HG03565 (cell line): Measurements from ENCODE around the gene MB.

Experiments used
- ATAC-seq: cut with Tn5 transposase; IDR thresholded peaks from one replicate; pipeline ENCODE4 v1.9.1; 2021; ENCODE audit warnings: mild to moderate bottlenecking, moderate library complexity; ENCODE audit not compliant: unreplicated experiment

Gene MB

GRCh38 chr22:35577799-35578659 is 39.1 kb downstream of the MB start:
- no peak for ATAC-seq

GRCh38 chr22:35576671-35577070 is 40.5 kb downstream of the MB start:
- ATAC-seq: no peak

- no peak for ATAC-seq
Observed at GRCh38 chr22:35575116-35575748, 41.9 kb downstream of the MB start.

GRCh38 chr22:35572556-35572955 is 44.6 kb downstream of the MB start:
- no peak for ATAC-seq

GRCh38 chr22:35570686-35571194 is 46.4 kb downstream of the MB start:
- no peak for ATAC-seq

GRCh38 chr22:35569916-35570315 is 47.2 kb downstream of the MB start:
- no peak for ATAC-seq

GRCh38 chr22:35568751-35569739 is 48.1 kb downstream of the MB start:
- ATAC-seq: no peak

- ATAC-seq: no peak
Observed at GRCh38 chr22:35567351-35568141, 49.6 kb downstream of the MB start.

- ATAC-seq: no peak
Observed at GRCh38 chr22:35564975-35565867, 51.9 kb downstream of the MB start.

- ATAC-seq: no peak
Observed at GRCh38 chr22:35563211-35563610, 53.9 kb downstream of the MB start.

GRCh38 chr22:35561796-35562526 is 55.2 kb downstream of the MB start:
- ATAC-seq: no peak

GRCh38 chr22:35560824-35561223 is 56.3 kb downstream of the MB start:
- ATAC-seq: no peak

GRCh38 chr22:35560366-35560765 is 56.8 kb downstream of the MB start:
- ATAC-seq: no peak

- ATAC-seq: no peak
Observed at GRCh38 chr22:35559354-35560005, 57.6 kb downstream of the MB start.

- ATAC-seq: no peak
Observed at GRCh38 chr22:35558719-35559118, 58.4 kb downstream of the MB start.

- ATAC-seq: no peak
Observed at GRCh38 chr22:35558031-35558430, 59.1 kb downstream of the MB start.
